ENCODE data around the gene SCN3A. TPM values are rescaled to one million over a fixed set of nuclear protein-coding genes. Genes with fewer than 3 reads are reported as not detected.

The SCN3A gene
- polyA plus RNA-seq, 1 donor (not counting 4 experiments of a cell fraction or from before 2014, with no cell fraction given) = 0.01 TPM

DNA sequence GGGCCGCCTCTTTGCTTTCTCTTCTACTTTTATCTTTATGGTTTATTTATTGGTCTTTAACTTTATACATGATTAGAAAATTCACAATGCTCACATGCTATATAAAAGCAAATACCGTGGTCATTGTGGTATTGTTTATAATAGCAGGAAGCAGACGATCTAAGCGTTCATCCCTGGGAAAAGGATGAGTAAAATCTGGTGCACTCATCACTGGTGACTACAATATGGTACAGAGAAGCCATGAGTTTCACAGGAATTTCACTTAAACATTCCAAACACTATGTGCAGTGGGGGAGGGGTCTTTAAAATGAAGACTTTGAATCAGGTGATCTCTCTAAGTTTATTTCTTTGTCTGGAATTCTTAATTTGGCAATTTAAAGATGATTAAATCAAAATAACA is 97.9 kb downstream of the SCN3A start:
- TF ChIP-seq EZH2 (IDR thresholded peaks at IDR 0.05; ENCODE audit: low read length) (no peak), CTCF (optimal IDR thresholded peaks at IDR 0.05 in 1 of 3, IDR thresholded peaks at IDR 0.05 in 1 of 3, conservative IDR thresholded peaks at IDR 0.05 in 1 of 3; ENCODE audit: extremely low read depth in 1 of 3, insufficient read depth in 2 of 3, low read length in 3 of 3) (no peak)
- Histone ChIP-seq H3K9me1 (ENCODE audit: control insufficient read depth, extremely low read depth, insufficient read depth, low read length) (no peaks in the 10 kb centered on the region), H3K4me2 (ENCODE audit: control insufficient read depth, extremely low read depth, insufficient read depth, low read depth, low read length) (no peak overlapping the region), H3K27me3 (ENCODE audit: control insufficient read depth, extremely low read depth, insufficient read depth, low read length) (no peaks in the 10 kb centered on the region), H3K79me2 (ENCODE audit: control insufficient read depth, insufficient read depth, low read length) (no peaks in the 10 kb centered on the region), H3K4me3 (ENCODE audit: control insufficient read depth in 2 of 3, extremely low read depth in 1 of 3, insufficient read depth in 2 of 3, low read depth in 1 of 3, low read length in 3 of 3) (no peak overlapping the region), H3K9ac (ENCODE audit: control insufficient read depth, extremely low read depth, insufficient read depth, low read length) (no peak overlapping the region), H3K4me1 (ENCODE audit: control insufficient read depth, extremely low read depth, insufficient read depth, low read length) (no peaks in the 10 kb centered on the region), H2AFZ (ENCODE audit: control insufficient read depth, low read length) (no peak overlapping the region), H3K9me3 (ENCODE audit: control insufficient read depth, low read depth, low read length) (no peaks in the 10 kb centered on the region), H4K20me1 (ENCODE audit: control insufficient read depth, extremely low read depth, insufficient read depth, low read length) (no peaks in the 10 kb centered on the region), H3K27ac (ENCODE audit: control insufficient read depth, insufficient read depth, low read length) (no peak overlapping the region), H3K36me3 (ENCODE audit: control insufficient read depth in 2 of 2, extremely low read depth in 1 of 2, insufficient read depth in 2 of 2, low read length in 2 of 2) (no peaks in the 10 kb centered on the region)
- FAIRE-seq (no peak), DNase-seq (ENCODE audit: low read depth, low spot score) (no peak)
- dilution Hi-C loops (cut with MboI; ENCODE audit: extremely low pct_ligation_motif_present, low sequenced_read_pairs) = no loop called here

GRCh38 chr2:165087933-165088901 is 115.6 kb downstream of the SCN3A start:
- H3K9me3 ChIP-seq (ENCODE audit: control insufficient read depth, low read depth, low read length) = no peaks in the 10 kb centered on the region
- H4K20me1 ChIP-seq (ENCODE audit: control insufficient read depth, extremely low read depth, insufficient read depth, low read length) = no peaks in the 10 kb centered on the region
- H3K9ac ChIP-seq (ENCODE audit: control insufficient read depth, extremely low read depth, insufficient read depth, low read length) = no peak overlapping the region
- dilution Hi-C loops (cut with MboI; ENCODE audit: extremely low pct_ligation_motif_present, low sequenced_read_pairs) = no loop called here
- no peaks in the 10 kb centered on the region for H3K36me3 ChIP-seq (ENCODE audit: control insufficient read depth in 2 of 2, extremely low read depth in 1 of 2, insufficient read depth in 2 of 2, low read length in 2 of 2)
- DNase-seq (ENCODE audit: low read depth, low spot score) (no peak), FAIRE-seq (no peak)
- no peaks in the 10 kb centered on the region for H3K9me1 ChIP-seq (ENCODE audit: control insufficient read depth, extremely low read depth, insufficient read depth, low read length)
- no peak for TF ChIP-seq CTCF (optimal IDR thresholded peaks at IDR 0.05 in 1 of 3, IDR thresholded peaks at IDR 0.05 in 1 of 3, conservative IDR thresholded peaks at IDR 0.05 in 1 of 3; ENCODE audit: extremely low read depth in 1 of 3, insufficient read depth in 2 of 3, low read length in 3 of 3)
- no peak overlapping the region for H3K4me3 ChIP-seq (ENCODE audit: control insufficient read depth in 2 of 3, extremely low read depth in 1 of 3, insufficient read depth in 2 of 3, low read depth in 1 of 3, low read length in 3 of 3)
- no peaks in the 10 kb centered on the region for H3K79me2 ChIP-seq (ENCODE audit: control insufficient read depth, insufficient read depth, low read length)
- H3K27ac ChIP-seq (ENCODE audit: control insufficient read depth, insufficient read depth, low read length) = no peak overlapping the region
- no peak overlapping the region for H3K4me2 ChIP-seq (ENCODE audit: control insufficient read depth, extremely low read depth, insufficient read depth, low read depth, low read length)
- no peak overlapping the region for H2AFZ ChIP-seq (ENCODE audit: control insufficient read depth, low read length)
- no peaks in the 10 kb centered on the region for H3K27me3 ChIP-seq (ENCODE audit: control insufficient read depth, extremely low read depth, insufficient read depth, low read length)
- H3K4me1 ChIP-seq (ENCODE audit: control insufficient read depth, extremely low read depth, insufficient read depth, low read length) = no peaks in the 10 kb centered on the region
